Mucosa of rectum (tissue), 2 donors: Measurements from ENCODE around the gene FGF1.

Source experiments
- H3K27ac ChIP-seq, 2 donors: one replicate each; pipeline ENCODE4 v1.7.0; 2013; ENCODE audit warnings: inconsistent platforms in 2 of 2, low read depth in 2 of 2, low read length in 2 of 2
- H3K27me3 ChIP-seq, 2 donors: one replicate each; pipeline ENCODE4 v1.7.0; 2013; ENCODE audit warnings: low read length in 2 of 2; ENCODE audit not compliant: control insufficient read depth in 2 of 2, insufficient read depth in 2 of 2
- H3K36me3 ChIP-seq, 2 donors: one replicate each; pipeline ENCODE4 v1.7.0; 2013; ENCODE audit warnings: low read length in 2 of 2; ENCODE audit not compliant: control insufficient read depth in 2 of 2, insufficient read depth in 2 of 2
- H3K4me1 ChIP-seq, 2 donors: one replicate each; pipeline ENCODE4 v1.7.0; 2013; ENCODE audit warnings: low read length in 2 of 2, mild to moderate bottlenecking in 1 of 2; ENCODE audit not compliant: control insufficient read depth in 2 of 2, insufficient read depth in 2 of 2
- H3K4me3 ChIP-seq, 2 donors: one replicate each; pipeline ENCODE4 v1.7.0; 2013; ENCODE audit warnings: low read length in 2 of 2
- H3K9ac ChIP-seq, 2 donors: one replicate each; pipeline ENCODE4 v1.7.0; 2013; ENCODE audit warnings: low read length in 2 of 2, low read depth in 1 of 2, mild to moderate bottlenecking in 1 of 2
- H3K9me3 ChIP-seq, 2 donors: one replicate each; pipeline ENCODE4 v1.7.0; 2013; ENCODE audit warnings: low read length in 2 of 2; ENCODE audit not compliant: control insufficient read depth in 2 of 2
- donor health status: healthy.
- donor health status: Normal muscosa, but diverticular disease.

The FGF1 gene

GRCh38 chr5:142636698-142637324 is 49.1 kb downstream of the FGF1 start:
- Histone ChIP-seq H3K36me3 (no peaks in the 10 kb centered on the region), H3K27me3 (no peaks in the 10 kb centered on the region), H3K9ac (no peak overlapping the region), H3K4me1 (no peaks in the 10 kb centered on the region), H3K4me3 (no peak overlapping the region), H3K9me3 (no peaks in the 10 kb centered on the region), H3K27ac (no peak overlapping the region)

- Histone ChIP-seq H3K9me3 (no peaks in the 10 kb centered on the region), H3K36me3 (no peaks in the 10 kb centered on the region), H3K4me3 (no peak overlapping the region), H3K27ac (no peak overlapping the region), H3K4me1 (no peaks in the 10 kb centered on the region), H3K9ac (no peak overlapping the region), H3K27me3 (no peaks in the 10 kb centered on the region)
Observed at GRCh38 chr5:142636093-142636492, 49.8 kb downstream of the FGF1 start.

GRCh38 chr5:142634216-142635011 is 51.5 kb downstream of the FGF1 start:
- Histone ChIP-seq H3K4me1 (no peaks in the 10 kb centered on the region), H3K27me3 (no peaks in the 10 kb centered on the region), H3K9ac (no peak overlapping the region), H3K36me3 (no peaks in the 10 kb centered on the region), H3K27ac (no peak overlapping the region), H3K4me3 (no peak overlapping the region), H3K9me3 (no peaks in the 10 kb centered on the region)

GRCh38 chr5:142630927-142631539 is 54.9 kb downstream of the FGF1 start:
- H3K4me3 ChIP-seq: no peak overlapping the region
- no peaks in the 10 kb centered on the region for H3K27me3 ChIP-seq
- H3K4me1 ChIP-seq: no peaks in the 10 kb centered on the region
- H3K36me3 ChIP-seq: no peaks in the 10 kb centered on the region
- H3K9ac ChIP-seq: no peak overlapping the region
- no peak overlapping the region for H3K27ac ChIP-seq
- H3K9me3 ChIP-seq: no peaks in the 10 kb centered on the region

- Histone ChIP-seq H3K4me1 (no peaks in the 10 kb centered on the region), H3K27ac (no peak overlapping the region), H3K4me3 (no peak overlapping the region), H3K27me3 (no peaks in the 10 kb centered on the region), H3K9me3 (no peaks in the 10 kb centered on the region), H3K9ac (no peak overlapping the region), H3K36me3 (no peaks in the 10 kb centered on the region)
Observed at GRCh38 chr5:142627383-142628217, 58.3 kb downstream of the FGF1 start.

GRCh38 chr5:142626786-142627185 is 59.1 kb downstream of the FGF1 start:
- Histone ChIP-seq H3K4me1 (no peaks in the 10 kb centered on the region), H3K27me3 (no peaks in the 10 kb centered on the region), H3K9me3 (no peaks in the 10 kb centered on the region), H3K4me3 (no peak overlapping the region), H3K9ac (no peak overlapping the region), H3K27ac (no peak overlapping the region), H3K36me3 (no peaks in the 10 kb centered on the region)

- no peaks in the 10 kb centered on the region for H3K9me3 ChIP-seq
- H3K4me3 ChIP-seq: no peak overlapping the region
- H3K9ac ChIP-seq: no peak overlapping the region
- no peak overlapping the region for H3K27ac ChIP-seq
- H3K27me3 ChIP-seq: no peaks in the 10 kb centered on the region
- H3K36me3 ChIP-seq: no peaks in the 10 kb centered on the region
- H3K4me1 ChIP-seq: no peaks in the 10 kb centered on the region
Observed at GRCh38 chr5:142626099-142626498, 59.8 kb downstream of the FGF1 start.

- Histone ChIP-seq H3K9ac (no peak overlapping the region), H3K4me1 (no peaks in the 10 kb centered on the region), H3K27ac (no peak overlapping the region), H3K9me3 (no peaks in the 10 kb centered on the region), H3K36me3 (no peaks in the 10 kb centered on the region), H3K27me3 (no peaks in the 10 kb centered on the region), H3K4me3 (no peak overlapping the region)
Observed at GRCh38 chr5:142621227-142621626, 64.7 kb downstream of the FGF1 start.

GRCh38 chr5:142619815-142620214 is 66.1 kb downstream of the FGF1 start:
- H3K4me3 ChIP-seq: no peak overlapping the region
- no peaks in the 10 kb centered on the region for H3K27me3 ChIP-seq
- no peaks in the 10 kb centered on the region for H3K4me1 ChIP-seq
- no peak overlapping the region for H3K9ac ChIP-seq
- H3K36me3 ChIP-seq: no peaks in the 10 kb centered on the region
- H3K27ac ChIP-seq: no peak overlapping the region
- no peaks in the 10 kb centered on the region for H3K9me3 ChIP-seq

- no peaks in the 10 kb centered on the region for H3K4me1 ChIP-seq
- no peaks in the 10 kb centered on the region for H3K27me3 ChIP-seq
- H3K9me3 ChIP-seq: no peaks in the 10 kb centered on the region
- no peaks in the 10 kb centered on the region for H3K36me3 ChIP-seq
- no peak overlapping the region for H3K9ac ChIP-seq
- no peak overlapping the region for H3K4me3 ChIP-seq
- no peak overlapping the region for H3K27ac ChIP-seq
Observed at GRCh38 chr5:142618130-142618523, 67.8 kb downstream of the FGF1 start.
